COR-L47 (cell line): Measurements from ENCODE around the gene ADGRL3.

Experiments
- DNase-seq: peaks from one replicate; lab custom pipeline; 2025; lab: John Stamatoyannopoulos, UW

ADGRL3 gene

GRCh38 chr4:62117886-62118285 is 917.8 kb downstream of the ADGRL3 start:
- DNase-seq, result no peak

GRCh38 chr4:62118558-62118957 is 918.4 kb downstream of the ADGRL3 start:
- DNase-seq, result no peak

GRCh38 chr4:62119195-62119594 is 919.1 kb downstream of the ADGRL3 start:
- DNase-seq, result no peak

- DNase-seq, result no peak
Observed at GRCh38 chr4:62126064-62126732, 926.1 kb downstream of the ADGRL3 start.
